ENCODE data around the gene SRC. TPM values are rescaled to one million over a fixed set of nuclear protein-coding genes. Genes with fewer than 3 reads are reported as not detected.

SRC gene
- polyA plus RNA-seq, 1 donor (not counting 4 experiments of a cell fraction or from before 2014, with no cell fraction given): 22.8 TPM

GRCh38 chr20:37360391-37361115 lies 14.6 kb downstream of the SRC start:
- Histone ChIP-seq H3K27me3 (ENCODE audit: control insufficient read depth, extremely low read depth, insufficient read depth, low read length) (no peaks in the 10 kb centered on the region), H3K9ac (ENCODE audit: control insufficient read depth, extremely low read depth, insufficient read depth, low read length) (no peak overlapping the region), H4K20me1 (ENCODE audit: control insufficient read depth, extremely low read depth, insufficient read depth, low read length) (no peaks in the 10 kb centered on the region), H3K4me3 (ENCODE audit: control insufficient read depth in 2 of 3, extremely low read depth in 1 of 3, insufficient read depth in 2 of 3, low read depth in 1 of 3, low read length in 3 of 3) (no peak overlapping the region), H3K9me1 (ENCODE audit: control insufficient read depth, extremely low read depth, insufficient read depth, low read length) (peaks cover 6% of the 10 kb centered on the region), H3K27ac (ENCODE audit: control insufficient read depth, insufficient read depth, low read length) (no peak overlapping the region), H3K9me3 (ENCODE audit: control insufficient read depth, low read depth, low read length) (no peaks in the 10 kb centered on the region), H3K79me2 (ENCODE audit: control insufficient read depth, insufficient read depth, low read length) (peaks cover 82% of the 10 kb centered on the region), H3K4me1 (ENCODE audit: control insufficient read depth, extremely low read depth, insufficient read depth, low read length) (peaks cover 44% of the 10 kb centered on the region), H2AFZ (ENCODE audit: control insufficient read depth, low read length) (no peak overlapping the region), H3K4me2 (ENCODE audit: control insufficient read depth, extremely low read depth, insufficient read depth, low read depth, low read length) (no peak overlapping the region), H3K36me3 (ENCODE audit: control insufficient read depth in 2 of 2, extremely low read depth in 1 of 2, insufficient read depth in 2 of 2, low read length in 2 of 2) (peaks cover 8 to 10% of the 10 kb centered on the region in 2 experiments)
- TF ChIP-seq CTCF (optimal IDR thresholded peaks at IDR 0.05 in 1 of 3, IDR thresholded peaks at IDR 0.05 in 1 of 3, conservative IDR thresholded peaks at IDR 0.05 in 1 of 3; ENCODE audit: extremely low read depth in 1 of 3, insufficient read depth in 2 of 3, low read length in 3 of 3): no peak
- no peak for TF ChIP-seq EZH2 (IDR thresholded peaks at IDR 0.05; ENCODE audit: low read length)
- no peak for FAIRE-seq
- dilution Hi-C loops (cut with MboI; ENCODE audit: extremely low pct_ligation_motif_present, low sequenced_read_pairs): no loop called here
- DNase-seq (ENCODE audit: low read depth, low spot score): no peak

GRCh38 chr20:37361336-37361735 lies 15.4 kb downstream of the SRC start:
- no peak for FAIRE-seq
- Histone ChIP-seq H2AFZ (ENCODE audit: control insufficient read depth, low read length) (no peak overlapping the region), H3K9me1 (ENCODE audit: control insufficient read depth, extremely low read depth, insufficient read depth, low read length) (peaks cover 5% of the 10 kb centered on the region), H3K4me2 (ENCODE audit: control insufficient read depth, extremely low read depth, insufficient read depth, low read depth, low read length) (no peak overlapping the region), H3K27me3 (ENCODE audit: control insufficient read depth, extremely low read depth, insufficient read depth, low read length) (no peaks in the 10 kb centered on the region), H3K4me3 (ENCODE audit: control insufficient read depth in 2 of 3, extremely low read depth in 1 of 3, insufficient read depth in 2 of 3, low read depth in 1 of 3, low read length in 3 of 3) (no peak overlapping the region), H3K4me1 (ENCODE audit: control insufficient read depth, extremely low read depth, insufficient read depth, low read length) (peaks cover 36% of the 10 kb centered on the region), H3K9ac (ENCODE audit: control insufficient read depth, extremely low read depth, insufficient read depth, low read length) (no peak overlapping the region), H3K79me2 (ENCODE audit: control insufficient read depth, insufficient read depth, low read length) (peaks cover 79% of the 10 kb centered on the region), H3K36me3 (ENCODE audit: control insufficient read depth in 2 of 2, extremely low read depth in 1 of 2, insufficient read depth in 2 of 2, low read length in 2 of 2) (peaks cover 8 to 10% of the 10 kb centered on the region in 2 experiments), H3K9me3 (ENCODE audit: control insufficient read depth, low read depth, low read length) (no peaks in the 10 kb centered on the region), H3K27ac (ENCODE audit: control insufficient read depth, insufficient read depth, low read length) (no peak overlapping the region), H4K20me1 (ENCODE audit: control insufficient read depth, extremely low read depth, insufficient read depth, low read length) (no peaks in the 10 kb centered on the region)
- DNase-seq (ENCODE audit: low read depth, low spot score): no peak
- TF ChIP-seq CTCF (optimal IDR thresholded peaks at IDR 0.05 in 1 of 3, IDR thresholded peaks at IDR 0.05 in 1 of 3, conservative IDR thresholded peaks at IDR 0.05 in 1 of 3; ENCODE audit: extremely low read depth in 1 of 3, insufficient read depth in 2 of 3, low read length in 3 of 3): no peak
- no peak for TF ChIP-seq EZH2 (IDR thresholded peaks at IDR 0.05; ENCODE audit: low read length)
- dilution Hi-C loops (cut with MboI; ENCODE audit: extremely low pct_ligation_motif_present, low sequenced_read_pairs): no loop called here
